ENCODE results near the gene HMCN1.
A peak's percentile ranks its signal among the peaks of the same experiment; 100 is the strongest.

HMCN1 gene

DNA sequence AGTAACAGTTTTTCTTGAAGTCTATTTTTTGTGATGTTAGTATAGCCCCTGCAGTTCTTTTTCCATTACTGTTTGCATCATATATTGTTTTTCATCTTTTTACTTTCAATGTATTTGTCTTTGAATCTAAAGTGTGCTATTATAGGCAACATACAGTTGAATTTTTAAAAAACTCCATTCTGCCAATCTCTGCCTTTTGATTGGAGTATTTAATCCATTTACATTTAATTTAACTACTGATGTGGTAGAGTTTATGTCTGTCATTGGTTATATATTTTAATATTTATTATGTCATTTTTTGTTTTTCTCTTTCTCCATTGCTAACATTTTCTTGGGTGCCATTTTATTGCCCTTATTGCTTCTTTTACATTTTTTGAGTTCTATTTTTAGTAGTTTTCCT is 296.3 kb downstream of the HMCN1 start:
- no peak for DNase-seq (ENCODE audit: low read depth)

DNA sequence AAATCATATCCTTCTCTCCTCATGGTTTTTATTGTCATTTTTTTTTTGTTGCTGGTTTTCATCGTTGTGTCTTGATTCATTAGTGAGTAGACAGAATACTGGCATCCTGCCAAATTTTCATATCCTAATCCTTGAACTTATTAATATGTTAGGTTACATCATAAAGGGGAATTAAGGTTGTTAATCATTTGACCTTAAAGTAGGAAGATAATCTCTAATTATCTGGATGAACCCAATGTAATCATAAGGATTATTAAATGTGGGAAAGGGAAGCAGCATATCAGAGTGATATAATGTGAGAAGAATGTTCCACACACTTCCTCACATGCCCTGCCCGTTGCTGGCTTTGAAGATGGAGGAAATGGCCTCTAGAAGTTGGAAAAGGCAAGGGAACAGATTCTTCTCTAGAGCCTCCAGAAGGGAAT is 299.7 kb downstream of the HMCN1 start:
- DNase-seq (ENCODE audit: low read depth) = peak; percentile 11

DNA sequence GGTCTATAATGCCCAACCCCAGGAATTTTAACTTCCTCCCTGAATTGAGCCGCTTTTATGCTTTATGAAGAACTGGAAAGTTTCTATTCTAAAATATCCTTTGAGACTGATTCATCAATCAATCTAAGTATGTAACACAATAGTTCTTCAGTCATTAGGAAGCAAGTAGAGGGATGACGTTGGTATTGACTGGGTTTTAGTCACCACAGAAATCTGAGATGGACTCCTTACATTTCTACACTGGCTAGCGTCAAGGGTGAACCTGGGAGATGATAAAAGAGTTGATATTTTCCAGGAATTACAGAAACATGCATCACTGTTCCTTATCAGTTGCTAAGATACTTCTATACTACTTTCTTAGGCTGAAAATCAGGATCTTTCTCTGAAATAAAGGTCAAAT is 308.0 kb downstream of the HMCN1 start:
- DNase-seq (ENCODE audit: low read depth) = no peak

DNA sequence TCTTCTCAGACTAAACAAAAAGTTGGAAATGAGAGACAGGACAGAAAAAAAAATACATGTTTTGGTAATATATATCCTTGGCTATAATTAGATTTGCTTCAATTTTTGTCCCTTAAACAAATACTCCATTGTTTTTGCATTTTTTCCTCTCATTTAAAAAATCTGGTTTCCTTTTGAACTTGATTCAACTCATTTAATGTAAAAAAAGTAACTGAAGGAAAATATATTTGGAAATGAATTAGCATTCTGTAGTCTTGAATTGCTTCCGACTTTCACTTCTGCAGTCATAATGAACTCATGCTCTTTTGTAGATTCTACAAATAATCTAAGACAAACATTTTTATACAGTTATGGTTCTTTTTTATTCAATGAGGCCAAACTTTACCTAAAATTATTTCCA is 309.1 kb downstream of the HMCN1 start:
- no peak for DNase-seq (ENCODE audit: low read depth)

DNA sequence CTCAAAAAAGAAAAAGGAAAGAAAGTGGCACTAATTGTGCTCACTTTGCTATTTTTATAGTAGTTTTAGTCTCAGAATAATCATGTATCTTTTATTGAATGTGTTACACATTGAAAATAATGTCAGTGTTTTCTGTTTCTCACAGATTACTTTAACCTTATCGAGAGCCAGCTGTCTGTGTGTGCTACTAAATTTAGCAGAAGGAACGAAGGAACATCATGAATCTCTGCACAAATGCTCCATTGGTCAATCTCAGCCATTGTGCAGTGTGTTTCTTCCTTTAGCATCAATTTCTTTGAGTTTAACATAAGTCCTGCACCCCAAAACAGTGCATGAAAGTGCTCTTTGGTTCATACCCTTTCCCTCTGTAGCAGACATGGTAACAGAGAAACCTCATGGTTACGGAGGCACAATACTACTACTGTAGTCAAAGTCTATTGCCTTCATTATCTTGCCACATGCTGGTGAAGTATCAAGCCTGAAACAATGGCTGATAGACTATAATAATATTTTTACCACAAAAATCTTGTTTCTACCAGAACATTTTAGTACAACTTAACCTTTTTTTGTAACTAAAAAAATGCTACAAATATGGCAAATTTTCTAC is 310.0 kb downstream of the HMCN1 start:
- DNase-seq (ENCODE audit: low read depth) = no peak

DNA sequence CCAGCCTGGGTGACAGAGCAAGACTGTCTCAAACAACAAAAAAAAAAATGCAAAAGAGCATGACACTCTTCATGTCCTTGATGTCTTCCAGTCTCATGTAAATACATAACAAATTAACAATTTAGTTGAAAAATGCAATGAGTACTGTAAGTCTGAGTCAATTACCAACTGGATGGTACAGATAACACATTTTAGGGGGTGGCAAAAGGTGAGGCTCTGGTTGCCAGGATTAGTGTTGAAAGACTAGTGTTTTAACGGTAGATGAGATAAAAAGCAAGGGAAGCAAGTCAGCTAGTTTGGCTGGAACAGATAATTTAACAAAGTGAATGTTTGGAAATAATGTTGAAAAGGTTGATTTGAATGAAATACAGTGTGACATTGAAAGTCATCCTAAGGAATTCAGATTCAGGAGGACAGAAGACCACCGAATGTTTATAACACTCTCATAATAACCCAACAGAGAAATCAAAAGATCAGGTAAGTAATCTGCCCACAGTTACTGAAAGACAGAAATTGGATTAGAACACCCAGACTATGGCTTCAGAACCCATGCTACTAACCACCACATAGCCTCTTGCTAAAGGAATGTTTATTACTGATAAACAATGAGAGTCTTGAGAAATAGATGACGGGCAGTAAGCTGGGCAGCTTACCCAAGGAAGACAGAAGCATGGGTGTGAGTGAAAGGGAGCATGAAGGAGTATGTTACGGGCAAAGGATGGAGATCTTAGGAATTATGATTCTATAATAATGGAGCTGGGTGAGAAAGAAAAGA is 312.4 kb downstream of the HMCN1 start:
- no peak for DNase-seq (ENCODE audit: low read depth)

DNA sequence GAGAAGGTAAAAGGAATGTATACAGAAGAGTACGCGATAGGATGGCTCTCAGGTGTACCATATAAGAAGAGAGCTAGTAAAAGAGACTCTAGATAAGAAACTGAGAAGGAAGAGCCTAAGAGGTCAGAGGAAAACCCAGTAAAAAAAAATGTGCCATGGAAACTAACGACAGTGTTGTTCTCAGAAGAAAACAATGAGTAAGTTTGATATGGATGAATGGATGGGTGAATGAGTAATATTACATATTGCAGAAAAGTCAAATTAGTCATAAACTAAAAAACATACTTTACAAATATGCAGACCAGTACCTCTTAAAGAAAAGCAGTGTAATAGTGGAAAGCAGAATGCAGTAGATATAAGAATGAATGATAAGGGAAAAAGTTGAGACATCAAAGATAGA is 316.2 kb downstream of the HMCN1 start:
- DNase-seq (ENCODE audit: low read depth) = no peak

DNA sequence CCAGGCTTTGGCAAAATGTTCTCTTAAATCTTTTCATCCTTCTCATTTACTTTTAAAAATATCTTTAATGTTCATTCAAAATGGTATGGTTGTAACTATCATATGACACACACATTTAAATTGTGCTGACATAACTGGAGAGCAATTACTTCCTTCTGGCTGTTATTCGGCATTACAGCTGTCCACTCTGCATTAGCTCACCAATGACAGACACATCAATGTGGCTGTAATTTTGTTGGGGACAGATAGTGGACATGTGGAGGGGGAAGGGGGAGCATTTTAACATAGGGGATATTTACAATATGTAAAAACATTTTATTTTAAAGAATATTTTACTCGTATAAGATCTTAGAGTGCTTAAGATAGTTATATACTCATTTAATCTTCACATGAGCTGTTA is 319.8 kb downstream of the HMCN1 start:
- no peak for DNase-seq (ENCODE audit: low read depth)

DNA sequence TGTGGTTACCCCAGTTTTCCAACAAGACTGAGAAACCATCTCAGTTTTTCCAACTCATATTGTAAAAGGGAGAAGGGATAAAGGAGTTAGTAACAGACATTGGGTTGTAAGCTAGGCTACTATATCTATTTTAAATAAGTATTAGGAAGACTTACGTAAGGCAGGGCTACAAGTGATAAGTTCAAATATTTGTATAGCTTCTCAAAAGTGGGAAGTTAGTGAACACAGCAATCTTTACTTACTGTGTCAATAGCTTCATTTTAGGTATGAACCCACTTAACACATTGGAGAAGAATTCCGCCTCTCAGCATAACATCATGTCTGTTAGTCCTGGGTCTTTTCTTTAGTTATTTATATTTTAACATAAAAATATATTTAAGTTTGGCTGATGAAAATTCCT is 320.7 kb downstream of the HMCN1 start:
- DNase-seq (ENCODE audit: low read depth) = no peak

DNA sequence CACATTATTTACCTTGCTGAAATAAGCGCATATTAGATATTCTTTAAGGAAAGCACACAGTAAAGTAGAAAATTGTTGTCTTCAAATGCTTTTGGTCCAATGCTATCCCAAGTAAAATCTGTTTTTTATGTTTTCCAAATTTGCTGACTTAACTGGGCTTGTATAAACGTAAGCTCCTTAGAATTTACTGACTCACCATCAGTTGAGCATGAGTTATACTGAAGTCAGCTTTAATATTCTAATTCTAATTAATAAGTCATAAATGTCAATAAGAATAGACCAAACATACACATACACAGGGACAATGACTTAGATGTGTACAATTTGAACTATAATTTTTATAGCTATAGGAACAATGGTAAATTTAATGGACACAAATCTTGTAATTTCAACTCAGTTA is 321.7 kb downstream of the HMCN1 start:
- DNase-seq (ENCODE audit: low read depth) = no peak

DNA sequence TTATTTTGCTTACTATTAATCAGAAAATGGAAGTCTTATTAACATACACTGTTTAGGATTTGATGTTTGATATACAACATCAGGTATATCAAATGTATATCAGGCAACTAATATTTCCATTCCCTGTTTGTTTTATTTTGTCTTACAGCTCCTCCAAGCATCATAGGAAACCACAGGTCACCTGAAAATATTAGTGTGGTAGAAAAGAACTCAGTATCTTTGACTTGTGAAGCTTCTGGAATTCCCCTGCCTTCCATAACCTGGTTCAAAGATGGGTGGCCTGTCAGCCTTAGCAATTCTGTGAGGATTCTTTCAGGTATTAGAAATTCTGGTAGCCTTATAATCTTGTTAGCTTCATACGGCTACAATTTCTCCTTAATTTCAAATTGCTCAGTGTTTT is 322.9 kb downstream of the HMCN1 start:
- DNase-seq (ENCODE audit: low read depth) = no peak

DNA sequence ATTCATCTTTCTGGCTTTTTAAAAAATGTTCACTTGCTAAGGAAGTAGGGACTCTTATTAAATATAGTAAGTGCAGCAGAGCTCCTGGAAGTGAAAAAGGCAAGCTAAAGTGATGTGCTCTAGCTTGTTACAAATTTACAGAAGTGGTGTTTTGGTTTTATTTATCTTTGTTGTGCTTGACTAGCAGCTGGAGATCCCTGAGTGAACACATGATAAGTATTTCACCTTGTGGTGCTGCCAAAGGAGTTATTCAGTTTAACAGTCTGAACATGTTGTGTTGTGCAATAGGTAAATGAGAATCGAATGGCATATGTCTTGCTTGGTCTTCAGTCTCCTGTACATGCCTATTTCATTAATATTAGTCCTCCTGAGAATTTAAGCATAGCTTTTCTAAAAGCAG is 325.1 kb downstream of the HMCN1 start:
- no peak for DNase-seq (ENCODE audit: low read depth)

DNA sequence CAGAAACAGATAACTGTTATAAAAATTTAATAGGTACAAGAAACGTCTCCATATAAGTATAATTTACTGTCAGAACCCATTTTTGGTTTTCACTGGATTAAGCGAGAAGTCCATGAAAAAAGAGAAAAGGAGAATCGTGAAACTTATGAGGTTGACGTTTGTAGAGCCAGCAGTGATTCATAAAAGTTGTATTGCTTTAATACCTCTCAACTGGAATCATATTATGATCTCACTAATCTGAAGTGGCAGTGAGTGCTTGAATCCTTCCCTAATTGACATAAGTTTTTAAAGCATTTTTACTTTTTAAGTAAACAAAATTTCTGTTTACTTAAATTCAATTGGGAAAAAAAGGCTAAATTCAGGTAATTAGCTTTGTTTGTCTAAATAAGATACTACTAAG is 325.6 kb downstream of the HMCN1 start:
- DNase-seq (ENCODE audit: low read depth) = no peak

DNA sequence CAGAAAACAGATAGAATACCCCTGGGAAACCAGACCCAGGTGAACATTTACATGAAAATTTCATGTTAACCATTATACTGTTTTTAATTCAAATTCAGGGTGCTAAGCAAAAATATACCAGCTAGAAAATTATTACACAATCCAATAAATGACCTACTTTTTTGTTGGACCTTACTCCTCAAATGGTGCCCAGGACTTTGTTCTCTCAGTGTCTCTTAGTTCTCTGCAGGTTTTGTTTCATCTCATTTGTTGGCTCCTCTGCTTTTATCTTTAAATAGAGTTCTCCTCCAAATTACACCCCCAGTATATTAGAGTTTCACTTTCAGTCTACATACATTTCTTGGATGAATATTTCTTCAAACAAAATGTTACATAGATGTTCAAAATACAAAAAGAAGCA is 326.0 kb downstream of the HMCN1 start:
- no peak for DNase-seq (ENCODE audit: low read depth)

DNA sequence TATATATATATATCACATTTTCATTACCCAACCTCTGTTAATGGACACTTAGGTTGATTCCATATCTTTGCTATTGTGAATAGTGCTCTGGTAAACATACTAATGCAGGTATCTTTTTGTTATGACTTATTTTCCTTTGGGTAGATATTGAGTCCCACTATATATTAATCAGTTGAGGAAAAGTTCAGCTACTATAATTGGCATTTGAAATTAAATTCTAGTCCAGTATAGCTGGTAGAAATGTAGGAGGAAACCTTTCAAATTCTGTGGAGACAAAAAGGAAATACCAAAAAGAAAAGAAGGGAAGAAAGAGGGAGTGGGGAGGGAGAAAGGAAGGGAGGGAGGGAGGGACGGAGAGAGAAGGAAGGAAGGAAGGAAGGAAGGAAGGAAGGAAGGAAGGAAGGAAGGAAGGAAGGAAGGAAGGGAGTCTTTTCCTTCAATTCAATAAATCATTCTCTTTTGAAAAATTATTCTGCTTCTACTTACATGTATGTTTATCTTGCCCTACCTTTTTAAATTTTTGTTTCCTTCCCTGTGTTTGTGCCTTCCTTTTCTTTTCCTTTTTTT is 329.0 kb downstream of the HMCN1 start:
- DNase-seq (ENCODE audit: low read depth) = no peak

DNA sequence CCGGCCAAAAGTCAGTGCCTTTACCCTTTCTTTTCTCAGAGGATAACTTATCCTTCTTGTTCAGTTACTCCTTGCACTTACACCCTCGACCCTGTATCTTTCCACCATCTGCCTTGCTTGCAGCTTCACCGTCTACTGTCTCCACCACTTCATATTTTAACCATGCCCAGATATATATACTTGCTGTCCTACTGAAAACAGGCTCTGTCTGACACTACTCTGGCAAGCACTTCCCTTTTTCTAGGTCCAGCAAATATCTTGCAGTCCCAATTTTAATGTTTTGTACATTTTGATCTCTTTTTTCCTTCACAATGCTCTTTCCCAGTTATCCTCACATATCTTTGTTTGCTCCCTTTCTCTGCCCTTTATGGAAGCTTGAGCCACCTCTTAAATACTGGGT is 332.2 kb downstream of the HMCN1 start:
- DNase-seq (ENCODE audit: low read depth) = no peak

DNA sequence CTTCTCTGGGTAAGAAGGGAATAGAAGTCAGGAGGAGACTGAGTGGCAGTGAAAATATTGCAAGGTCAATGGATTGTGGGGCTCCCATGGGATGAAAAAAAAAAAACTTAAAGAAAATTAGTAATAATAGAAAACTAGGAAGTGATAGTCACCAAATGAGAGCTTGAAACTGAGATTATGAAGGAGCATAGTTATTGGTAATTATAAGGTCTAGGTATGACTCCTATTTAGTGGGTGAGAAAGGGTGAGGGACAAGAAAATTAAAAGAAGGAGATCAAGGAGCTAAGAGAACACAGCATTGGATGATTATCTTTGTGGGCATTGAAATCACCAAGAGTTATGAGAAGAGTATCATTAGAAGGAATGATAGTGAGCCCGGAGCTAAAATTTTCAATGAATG is 339.5 kb downstream of the HMCN1 start:
- DNase-seq (ENCODE audit: low read depth) = no peak

DNA sequence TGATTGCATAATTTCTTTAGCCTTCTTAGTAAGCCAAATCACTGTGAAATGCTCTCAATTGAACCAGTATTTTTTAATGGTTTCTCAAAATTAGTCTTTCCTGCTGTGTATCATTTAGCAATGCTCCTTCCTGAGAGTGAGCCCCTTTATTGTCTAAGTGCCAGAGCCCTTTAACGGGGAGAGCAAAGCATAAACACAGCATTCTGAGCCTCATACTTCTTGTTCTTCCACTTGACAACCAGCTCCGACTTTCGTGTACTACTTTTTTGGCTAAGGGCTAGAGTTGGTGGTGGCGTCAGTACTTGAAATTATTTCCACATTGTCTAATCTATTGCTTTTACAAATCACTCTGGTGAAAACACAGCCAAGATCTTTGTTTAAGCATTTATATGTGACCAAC is 341.8 kb downstream of the HMCN1 start:
- no peak for DNase-seq (ENCODE audit: low read depth)

DNA sequence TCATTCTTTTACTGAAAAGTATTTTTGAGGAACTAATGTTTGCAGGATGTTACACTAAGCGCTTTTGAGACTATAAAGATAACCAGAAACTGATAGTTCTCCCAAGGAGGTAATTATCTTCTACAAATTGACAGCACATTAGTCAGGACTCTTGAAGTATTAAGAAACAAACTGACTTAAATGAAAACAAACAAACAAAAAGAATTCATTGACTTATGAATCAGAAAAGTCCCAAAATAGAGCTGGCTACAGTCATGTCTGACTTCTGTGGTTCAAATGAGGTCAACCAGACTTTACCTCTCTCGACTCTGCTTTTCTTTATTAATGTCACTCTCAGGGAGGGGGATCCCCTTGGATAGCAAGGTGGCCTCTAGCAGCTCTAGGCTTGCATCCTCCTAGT is 344.1 kb downstream of the HMCN1 start:
- DNase-seq (ENCODE audit: low read depth) = no peak

DNA sequence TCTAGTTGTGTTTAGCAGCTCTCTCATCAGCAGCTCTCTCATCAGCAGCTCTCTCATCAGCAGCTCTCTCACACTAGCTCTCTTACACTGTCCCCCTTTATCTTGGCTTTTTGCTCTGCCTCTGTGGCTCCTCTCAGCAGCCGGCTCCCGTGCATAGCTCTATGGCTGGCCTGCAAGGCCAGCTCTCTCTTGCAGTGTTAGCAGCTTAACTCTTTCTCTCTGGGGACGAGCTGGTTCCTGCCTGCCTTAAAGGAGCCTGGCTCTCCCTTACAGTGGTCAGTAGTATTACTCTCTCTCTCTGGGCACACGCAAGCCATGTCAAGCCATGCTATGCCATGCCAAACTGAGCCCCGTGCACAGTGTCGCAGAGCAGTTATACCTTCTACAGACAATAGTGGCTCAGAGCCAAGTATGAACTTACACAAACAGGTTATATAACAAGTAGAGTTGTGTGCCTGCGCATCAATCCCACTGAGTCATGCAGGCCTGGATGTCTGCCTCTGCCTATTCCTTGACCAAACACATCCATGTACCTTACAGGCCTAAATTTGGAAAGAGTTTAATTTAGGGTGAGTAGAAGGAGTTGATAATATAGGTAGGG is 345.0 kb downstream of the HMCN1 start:
- no peak for DNase-seq (ENCODE audit: low read depth)

DNA sequence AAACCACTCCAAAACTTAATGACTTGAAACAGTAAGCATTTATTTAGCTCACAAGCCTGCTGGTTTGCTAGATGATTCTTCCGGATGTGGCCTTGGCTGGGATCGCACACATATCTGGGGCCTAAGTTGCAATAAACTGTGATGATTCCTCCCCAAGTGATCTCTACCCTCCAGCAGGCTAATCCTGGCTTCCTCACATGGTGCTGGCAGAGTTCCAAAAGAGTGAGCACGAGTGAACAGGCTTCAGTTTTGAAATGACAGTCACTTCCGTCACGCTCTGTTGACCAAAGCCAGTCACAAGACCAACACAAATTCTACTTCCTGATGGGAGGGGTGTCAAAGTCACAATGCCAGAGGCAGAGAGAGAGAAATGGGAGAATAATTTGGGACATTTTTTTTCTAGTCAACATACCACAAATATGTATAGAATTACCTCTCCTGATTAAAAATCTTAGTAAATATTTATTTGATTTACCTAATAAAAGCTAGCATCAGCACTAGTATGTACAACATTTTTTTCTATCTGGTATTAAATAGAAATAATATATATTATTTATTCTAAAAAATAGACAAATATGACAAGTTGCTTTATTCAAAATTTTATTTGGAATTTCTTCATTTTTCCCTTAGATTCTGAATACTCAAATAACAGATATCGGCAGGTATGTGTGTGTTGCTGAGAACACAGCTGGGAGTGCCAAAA is 348.2 kb downstream of the HMCN1 start:
- DNase-seq (ENCODE audit: low read depth) = peak; percentile 54

DNA sequence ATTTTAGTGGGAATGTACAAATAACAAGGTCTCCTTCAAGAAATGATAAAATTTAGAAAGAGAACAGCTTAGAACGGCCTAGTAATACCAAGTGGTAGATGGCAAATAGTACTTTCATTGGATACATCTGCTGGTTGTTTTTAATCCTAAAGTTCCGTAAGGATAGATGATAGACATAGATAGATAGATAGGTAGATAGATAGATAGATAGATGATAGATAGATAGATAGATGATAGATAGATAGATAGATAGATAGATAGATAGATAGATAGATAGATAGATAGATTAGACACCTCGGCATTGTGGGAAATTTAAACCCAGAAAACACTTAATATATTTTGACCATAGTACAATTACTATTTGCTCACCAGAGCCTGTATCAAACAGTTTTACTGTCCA is 352.4 kb downstream of the HMCN1 start:
- DNase-seq (ENCODE audit: low read depth) = no peak

DNA sequence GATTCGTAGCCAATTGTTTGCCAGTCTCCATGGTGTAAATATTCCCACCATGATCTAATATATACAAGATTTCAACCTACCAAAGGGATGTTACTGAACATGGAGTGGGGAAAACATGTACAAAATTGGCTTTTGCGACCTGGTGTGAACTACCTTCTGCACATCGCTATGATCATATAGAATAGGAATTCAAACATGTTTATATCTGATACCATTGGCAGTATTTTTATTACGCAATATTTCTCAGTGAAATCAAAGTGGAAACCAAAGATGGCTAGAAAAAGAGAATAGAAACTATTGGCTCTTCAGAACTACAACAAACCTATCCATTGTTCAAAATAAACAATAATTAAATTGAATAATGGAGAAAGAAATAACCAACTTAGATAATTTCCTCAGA is 355.7 kb downstream of the HMCN1 start:
- no peak for DNase-seq (ENCODE audit: low read depth)
